MV-4-11 (cell line): ENCODE results near the gene NAALAD2.
"Not testable (repeated sequence)": the region's sequence is repeated elsewhere in the genome, so short reads cannot be mapped to it uniquely, and the experiment has no call there.

Experiments used
- DNase-seq: peaks from one replicate; lab custom pipeline; 2025; lab: John Stamatoyannopoulos, UW

Gene NAALAD2

DNA sequence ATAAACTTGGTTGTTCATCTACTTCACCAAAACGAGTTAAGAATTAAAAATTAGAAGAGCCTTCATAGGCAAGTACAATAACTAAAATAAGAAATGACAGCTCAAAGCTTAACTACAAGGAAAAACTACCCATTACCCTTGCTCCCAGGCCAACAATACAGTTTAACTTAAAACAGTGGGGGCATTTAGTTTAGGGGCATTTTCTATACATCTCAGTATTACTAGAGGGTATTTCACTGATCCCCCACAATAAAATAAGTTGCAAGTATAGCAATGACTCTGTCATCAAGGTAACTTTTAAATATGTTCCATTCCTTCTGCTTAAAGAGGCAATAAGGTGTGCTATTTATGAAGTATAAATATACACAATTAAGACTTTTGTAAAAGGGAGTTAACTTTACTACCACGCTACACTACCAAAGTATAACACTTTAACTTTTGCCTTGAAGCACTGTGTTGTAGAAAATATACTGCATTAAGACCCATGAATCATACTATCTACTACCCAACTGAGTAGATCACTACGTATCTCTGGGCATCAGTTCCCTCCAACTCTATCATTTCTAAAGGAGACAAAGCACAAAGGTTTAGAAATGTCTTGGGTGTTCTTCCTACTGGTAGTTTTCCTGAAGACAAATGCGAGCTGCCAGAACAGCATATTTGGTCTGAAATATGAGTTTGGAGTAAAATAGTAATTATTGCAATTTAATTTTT, 58.6 kb downstream of the NAALAD2 start:
- DNase-seq: no peak

DNA sequence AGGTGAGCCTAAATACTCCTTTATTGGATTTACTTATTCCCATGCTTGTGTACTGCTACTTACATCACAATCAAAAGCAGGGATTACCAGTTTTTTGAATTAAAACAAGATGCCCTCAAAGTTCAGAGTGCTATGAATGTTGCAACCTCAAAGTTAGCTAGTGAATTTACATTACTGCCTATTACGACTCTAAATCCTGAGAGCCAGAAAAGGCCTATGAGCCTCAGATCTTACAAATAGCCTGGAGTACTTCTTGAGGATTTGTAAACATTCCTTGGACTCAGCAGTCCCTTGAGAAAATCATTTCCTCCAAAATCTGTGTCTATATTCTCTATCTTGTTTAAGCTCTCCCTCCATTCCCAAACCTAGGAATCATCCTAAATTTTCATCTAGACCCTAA, 62.9 kb downstream of the NAALAD2 start:
- no peak for DNase-seq

DNA sequence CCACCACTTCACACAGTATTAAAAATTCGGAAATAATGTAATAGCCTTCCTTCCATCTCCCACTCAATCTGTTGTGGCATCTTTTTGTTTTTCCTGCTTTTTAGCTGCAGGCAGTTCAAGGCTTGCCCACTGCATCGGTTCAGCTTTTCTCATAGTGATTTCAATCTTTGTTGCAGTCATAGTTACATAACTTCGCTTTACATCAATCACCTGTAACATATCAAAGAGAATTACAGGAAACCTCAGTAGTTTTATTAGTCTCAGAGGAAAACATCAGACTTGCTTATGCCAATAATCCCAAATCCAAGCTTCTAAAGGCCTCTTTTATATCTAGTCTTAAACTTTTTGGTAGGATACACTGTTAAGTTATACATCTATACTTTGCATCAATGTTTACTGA, 67.9 kb downstream of the NAALAD2 start:
- no peak for DNase-seq

DNA sequence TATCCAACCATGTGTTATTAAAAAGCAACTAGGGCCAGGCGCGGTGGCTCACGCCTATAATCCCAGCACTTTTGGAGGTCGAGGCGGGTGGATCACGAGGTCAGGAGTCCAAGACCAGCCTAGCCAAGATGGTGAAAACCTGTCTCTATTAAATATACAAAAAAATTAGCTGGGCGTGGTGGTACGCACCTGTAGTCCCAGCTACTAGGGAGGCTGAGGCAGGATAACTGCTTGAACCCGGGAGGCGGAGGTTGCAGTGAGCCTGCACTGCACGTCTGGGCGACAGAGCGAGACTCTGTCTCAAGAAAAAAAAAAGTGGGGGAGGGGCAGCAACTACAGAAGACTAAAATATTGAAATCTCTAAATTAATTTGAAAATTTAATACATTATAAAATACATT, 69.9 kb downstream of the NAALAD2 start:
- DNase-seq: no peak

DNA sequence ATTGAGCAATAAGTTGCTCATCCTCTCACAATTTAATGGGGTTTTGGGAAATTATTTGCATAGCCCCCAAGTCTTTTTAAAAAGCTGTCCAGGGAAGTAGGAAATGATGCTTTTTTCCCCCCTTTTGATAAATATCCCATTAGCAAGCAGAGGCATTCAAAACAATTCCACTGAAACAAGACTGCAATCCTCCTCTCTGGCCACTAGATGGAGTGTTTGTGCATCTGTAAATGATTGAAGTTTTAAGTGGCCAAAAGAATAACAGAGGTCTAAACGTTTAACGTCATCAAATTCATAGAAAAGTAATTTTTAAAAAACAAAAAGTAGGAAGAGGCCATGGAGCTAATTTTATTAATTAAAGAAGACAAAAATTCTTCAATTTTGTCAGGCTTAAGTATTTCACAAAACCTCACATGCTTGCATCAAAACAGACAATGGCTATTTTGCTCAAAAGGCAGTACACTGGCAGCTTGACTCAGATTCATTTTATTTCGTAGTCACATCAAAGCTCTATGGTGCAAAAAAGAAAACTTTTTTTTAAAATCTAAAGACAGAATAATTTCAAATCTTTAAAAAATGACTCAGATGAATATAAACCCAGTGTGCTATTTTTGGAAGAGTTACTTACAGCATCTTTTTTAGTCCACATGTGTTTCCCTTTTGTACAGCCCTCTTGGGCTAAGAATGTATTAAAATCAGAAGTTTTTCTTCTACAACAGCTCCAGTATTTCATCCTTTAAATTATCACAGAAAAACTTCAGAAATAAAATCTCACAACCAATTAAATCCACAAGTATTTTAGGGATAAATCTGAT, 70.6 kb downstream of the NAALAD2 start:
- DNase-seq: peak; percentile 29

DNA sequence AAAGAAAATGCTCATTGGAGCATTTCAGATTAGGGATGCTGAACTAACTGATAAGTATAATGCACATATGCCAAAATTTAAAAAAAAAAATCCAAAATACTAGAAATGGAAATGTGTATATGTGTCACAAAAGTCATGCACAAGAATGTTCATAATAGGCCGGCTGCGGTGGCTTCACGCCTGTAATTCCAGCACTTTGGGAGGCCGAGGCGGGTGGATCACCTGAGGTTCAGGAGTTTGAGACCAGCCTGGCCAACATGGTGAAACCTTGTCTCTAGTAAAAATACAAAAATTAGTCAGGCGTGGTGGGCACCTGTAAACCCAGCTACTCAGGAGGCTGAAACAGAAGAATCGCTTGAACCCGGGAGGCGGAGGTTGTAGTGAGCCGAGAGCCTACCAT, 73.5 kb downstream of the NAALAD2 start:
- not testable (repeated sequence) for DNase-seq

DNA sequence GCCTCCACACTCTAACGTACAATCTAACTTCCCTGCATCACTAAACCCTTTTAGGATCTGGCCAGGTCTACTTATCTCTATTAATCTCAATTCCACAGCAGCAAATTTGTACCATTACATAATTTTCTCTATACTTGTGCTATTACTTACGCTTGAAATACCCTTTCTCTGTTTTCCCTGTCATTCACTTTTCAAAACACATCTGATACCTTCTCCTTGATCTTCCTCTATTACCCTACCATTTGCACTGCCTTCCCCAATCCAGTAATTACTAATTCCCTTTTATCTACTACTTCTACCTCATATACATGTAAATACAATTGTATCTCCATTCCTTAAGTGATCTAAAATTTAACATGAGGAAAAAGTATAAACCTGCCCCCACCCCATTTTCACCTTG, 74.4 kb downstream of the NAALAD2 start:
- no peak for DNase-seq

DNA sequence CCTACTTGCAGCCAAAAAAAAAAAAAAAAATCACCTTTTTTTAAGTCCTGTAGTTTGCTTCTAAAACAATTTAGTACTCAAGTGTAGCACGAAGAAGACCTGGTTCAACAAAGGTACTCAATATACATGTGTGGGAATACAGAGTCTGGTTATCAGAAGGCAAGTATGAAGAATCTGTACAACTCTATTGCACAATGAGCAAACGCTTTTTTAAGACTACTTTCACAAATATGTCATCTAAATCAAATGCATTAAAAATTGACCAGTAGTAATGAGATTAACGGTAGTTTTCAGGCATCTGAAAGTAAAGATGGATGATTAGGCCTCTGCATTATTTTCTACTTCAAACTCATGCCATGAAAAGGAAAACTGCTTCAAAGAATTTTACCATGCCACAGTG, 78.9 kb downstream of the NAALAD2 start:
- DNase-seq: no peak

DNA sequence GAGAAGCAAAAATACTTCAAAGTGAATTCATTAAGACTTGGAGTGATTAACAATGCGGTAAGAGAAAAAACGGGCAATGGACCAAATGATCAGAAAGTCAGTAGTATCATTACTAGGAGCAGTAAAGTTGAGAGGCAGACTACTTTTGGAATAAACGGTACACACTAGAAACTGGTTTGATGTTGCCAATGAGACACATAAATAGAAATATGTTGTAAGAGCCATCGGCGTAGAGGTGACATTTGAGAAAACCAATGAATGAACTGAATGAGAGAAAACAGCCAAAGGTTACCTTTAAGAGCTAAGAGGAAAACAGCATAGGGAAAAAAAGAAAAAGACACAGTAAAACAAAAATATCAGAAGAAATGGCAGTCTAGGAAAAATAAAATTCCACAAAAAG, 82.1 kb downstream of the NAALAD2 start:
- DNase-seq: no peak

DNA sequence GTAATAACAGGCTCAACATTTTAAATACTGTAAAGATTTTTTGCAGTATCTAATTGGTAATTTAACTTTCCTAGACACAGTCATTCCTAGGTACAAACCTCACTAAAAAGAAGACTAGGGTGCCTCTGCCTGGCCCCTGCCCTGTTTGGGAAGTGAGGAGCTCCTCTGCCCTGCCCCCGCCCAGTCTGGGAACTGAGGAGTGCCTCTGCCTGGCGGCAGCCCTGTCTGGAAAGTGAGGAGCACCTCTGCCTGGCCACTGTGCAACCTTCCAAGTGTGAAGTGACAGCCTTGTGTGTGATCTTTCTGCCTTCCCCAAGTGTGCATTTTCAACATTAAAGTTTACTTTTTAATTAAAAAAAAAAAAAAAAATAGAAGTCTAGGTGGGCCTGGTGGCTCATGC, 84.1 kb downstream of the NAALAD2 start:
- no peak for DNase-seq

DNA sequence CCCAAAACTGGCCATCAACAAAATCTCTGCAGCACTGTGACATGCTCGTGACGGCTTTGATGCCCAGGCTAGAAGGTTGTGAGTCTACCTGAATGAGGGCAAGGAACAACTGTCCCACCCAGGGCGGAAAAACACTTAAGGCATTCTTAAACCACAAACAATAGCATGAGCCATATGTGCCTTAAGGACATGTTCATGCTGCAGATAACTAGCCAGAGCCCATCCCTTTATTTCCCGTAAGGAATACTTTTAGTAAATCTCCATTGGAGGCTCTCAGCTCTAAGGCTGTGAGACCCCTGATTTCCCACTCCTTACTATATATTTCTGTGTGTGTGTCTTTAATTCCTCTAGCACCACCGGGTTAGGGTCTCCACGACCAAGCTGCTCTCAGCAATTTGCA, 85.0 kb downstream of the NAALAD2 start:
- DNase-seq: no peak

DNA sequence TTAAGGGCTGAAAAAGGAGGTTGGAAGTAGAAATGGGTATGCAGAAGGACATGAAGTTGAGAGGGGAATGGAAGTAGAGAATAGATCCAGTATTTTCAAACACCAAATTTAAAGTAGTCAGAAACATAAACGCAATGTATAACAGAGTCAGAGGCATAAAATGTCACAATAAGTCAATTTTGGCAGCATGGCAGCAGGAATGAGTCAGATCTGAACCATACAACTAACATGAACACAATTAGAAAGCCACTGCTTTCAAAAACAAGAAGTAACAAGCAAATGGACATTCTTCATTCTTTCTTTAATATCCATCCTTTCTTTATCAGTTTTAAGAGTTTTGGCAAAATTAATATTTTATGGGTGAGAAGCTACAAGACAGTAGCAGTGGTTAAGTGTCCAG, 85.9 kb downstream of the NAALAD2 start:
- peak; percentile 64 for DNase-seq

DNA sequence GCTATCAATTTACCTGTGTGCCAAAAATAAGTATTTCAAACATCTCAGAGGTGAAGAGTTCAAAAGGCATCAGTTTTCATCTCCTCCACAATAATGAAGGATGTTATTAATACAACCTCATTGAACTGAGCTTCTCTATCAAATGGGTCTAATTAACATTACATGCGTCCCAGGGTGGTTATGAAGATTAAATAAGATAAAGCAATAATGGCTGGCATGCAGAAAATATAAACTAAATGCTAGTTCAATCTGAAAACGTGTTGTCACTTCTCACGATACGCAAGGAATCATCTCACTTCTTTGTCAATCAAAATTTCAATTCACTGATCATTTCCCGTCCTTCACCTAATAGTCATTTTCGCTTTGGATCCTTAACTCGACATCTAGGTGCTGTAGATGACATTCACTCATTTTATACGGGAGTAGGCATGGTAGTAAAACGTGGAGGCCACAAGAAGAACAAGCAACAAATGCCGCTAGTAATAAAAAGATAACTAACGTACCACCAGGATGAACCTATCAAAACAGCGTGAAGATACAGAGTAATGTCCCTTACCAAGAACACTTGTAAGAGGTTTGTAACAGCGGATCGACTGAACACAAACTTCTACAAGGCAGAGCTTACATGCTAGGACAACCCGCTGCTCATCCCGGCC, 87.5 kb downstream of the NAALAD2 start:
- DNase-seq: peak; percentile 10

DNA sequence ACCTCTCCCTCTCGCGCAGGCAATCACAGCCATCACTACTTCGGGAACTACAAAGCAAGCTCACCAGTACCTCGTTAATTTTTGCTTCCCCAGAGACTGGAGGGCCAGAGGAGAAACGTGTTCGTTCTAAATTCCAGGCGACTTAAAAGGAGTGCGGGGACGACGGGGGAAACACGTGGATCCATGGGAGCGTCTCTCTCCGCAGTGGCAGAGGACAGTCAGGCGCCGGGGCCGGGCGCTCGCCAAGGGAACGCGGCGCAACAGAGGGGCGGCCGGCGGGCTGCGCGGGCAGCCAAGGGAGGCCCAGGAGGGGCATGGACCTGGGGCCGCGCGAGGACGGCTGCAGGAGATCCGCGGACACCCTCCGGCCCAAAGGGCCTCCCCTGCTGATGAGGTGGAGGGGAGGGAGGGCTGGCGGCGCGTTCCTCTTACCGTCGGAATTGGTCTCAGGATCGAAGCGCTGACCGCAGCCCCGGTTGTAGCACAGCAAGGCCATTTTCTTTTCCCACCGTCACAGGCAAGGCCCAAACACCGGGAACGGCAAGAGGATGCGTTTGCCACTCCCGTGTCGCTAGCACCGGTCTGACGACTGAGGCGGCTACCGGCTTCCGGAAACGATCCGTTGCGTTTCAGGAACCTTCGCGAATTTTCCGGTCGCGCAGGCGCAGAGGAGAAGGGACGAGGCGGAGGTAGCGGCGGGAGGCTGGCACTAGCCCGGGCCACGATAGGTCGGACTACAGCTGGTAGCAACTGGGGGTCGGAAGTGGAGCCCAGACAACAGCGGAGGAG, 88.2 kb downstream of the NAALAD2 start, which contains the start of gene CHORDC1:
Gene CHORDC1, minus strand, starts transcription at position 591 of the 789 bp plus-strand sequence. Its CDS starts 95 bp downstream, at position 496.
- peak; percentile 85 for DNase-seq

DNA sequence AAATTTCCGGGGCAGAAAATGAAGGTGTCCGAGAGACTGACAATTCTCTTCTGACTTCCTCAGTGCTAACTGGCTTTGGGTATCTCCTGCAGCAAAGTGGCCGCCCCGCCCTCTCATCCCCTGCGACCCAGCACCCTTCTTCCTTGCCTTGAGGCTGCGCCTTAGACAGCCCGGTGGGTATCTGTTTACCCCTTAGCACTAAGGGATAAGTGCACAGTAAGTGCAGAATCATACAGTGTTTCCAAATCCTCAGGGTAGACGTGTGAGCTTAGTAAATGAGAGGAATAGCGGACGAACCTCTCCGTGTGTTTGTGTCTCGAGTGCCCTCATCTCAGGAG, 88.8 kb downstream of the NAALAD2 start:
- DNase-seq: no peak

DNA sequence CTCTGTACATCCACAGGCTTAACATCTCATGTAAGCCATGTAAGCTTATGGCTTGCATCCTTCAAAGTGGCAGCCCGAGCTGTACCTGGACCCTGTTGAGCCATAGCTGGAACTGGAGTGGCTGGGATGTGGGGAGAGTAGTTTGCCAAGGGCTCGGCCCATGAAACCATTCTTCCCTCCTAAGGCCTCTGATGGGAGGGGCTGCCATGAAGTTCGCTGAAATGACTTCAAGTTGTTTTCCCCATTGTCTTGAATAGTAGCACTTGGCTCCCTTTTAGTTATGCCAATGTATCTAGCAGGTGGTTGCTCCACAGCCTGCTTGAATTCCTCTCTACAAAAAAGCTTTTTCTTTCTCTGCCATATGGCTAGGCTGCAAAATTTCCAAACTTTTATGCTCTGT, 93.6 kb downstream of the NAALAD2 start:
- DNase-seq: no peak

DNA sequence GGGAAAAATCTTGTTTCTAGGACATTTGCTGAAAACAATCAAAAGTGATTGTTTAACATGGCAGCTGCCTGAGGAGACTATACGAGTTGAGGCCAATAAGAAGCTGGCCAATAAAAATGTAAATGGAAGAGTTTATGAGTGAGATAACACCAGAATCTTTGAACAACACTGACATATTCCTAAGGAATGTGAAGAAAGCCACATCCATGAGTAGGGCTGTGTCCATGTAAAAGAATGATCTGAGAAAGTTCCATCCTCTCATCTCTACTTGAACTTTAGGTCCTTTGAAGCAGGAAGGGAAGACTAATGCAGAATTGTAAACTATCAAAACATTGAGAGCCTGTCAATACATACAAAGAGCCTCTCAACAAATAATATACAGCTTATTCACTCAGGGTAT, 95.3 kb downstream of the NAALAD2 start:
- DNase-seq: no peak

DNA sequence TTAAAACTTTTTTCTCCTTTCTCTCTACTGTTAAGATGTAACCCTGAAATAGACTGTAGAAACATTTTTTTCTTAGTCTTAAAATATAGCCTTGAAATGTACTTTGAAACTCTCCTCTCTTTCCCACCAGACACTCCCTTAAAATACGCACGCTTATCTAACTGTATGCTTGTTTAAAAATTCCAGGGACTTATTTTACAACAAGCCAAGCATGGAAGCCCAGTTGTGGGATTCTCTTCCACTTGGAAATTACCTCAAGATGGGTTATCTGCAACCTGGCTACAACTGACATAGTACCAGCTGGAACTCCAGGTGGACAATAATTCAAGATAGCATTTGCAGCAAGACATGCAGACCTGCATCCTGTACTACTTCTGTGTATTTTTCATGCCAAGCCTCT, 100.5 kb downstream of the NAALAD2 start:
- DNase-seq: no peak

DNA sequence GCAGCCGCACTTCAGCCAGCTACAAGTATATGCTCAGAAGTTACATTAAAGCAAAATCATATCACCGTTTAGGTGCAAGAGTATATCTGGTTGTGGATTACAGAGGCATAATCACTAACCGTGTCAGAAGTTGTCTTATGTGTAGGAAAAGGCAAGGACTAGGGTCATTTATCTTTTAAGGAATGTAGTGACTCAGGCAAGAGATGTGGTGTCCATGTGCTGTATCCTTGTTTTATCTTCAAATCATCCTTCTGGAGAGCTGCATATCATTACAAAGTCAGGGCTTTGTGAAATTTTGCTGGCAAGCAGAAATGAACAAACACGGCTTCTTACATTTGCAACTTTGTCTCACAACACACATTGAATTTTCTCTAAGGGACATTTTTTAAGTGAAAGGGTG, 101.1 kb downstream of the NAALAD2 start:
- DNase-seq: no peak

DNA sequence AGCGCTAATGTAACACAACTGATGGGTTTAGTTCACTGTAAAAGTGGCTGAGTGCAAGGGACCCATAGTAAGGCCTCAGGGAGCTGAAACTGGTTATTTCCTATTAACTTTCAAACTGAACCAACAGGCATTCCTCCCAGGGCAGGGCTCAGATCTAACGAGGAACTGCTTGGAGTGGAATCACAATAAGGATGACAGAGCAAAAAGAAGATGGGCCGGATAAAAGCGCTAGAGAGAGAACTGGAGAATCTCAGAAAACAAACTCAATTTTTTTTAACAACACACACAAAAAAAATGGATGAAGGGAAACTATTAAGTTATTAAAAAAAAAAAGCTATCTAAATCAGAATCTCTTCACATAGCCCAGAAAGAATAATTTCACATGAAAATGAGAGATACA, 102.5 kb downstream of the NAALAD2 start:
- no peak for DNase-seq

DNA sequence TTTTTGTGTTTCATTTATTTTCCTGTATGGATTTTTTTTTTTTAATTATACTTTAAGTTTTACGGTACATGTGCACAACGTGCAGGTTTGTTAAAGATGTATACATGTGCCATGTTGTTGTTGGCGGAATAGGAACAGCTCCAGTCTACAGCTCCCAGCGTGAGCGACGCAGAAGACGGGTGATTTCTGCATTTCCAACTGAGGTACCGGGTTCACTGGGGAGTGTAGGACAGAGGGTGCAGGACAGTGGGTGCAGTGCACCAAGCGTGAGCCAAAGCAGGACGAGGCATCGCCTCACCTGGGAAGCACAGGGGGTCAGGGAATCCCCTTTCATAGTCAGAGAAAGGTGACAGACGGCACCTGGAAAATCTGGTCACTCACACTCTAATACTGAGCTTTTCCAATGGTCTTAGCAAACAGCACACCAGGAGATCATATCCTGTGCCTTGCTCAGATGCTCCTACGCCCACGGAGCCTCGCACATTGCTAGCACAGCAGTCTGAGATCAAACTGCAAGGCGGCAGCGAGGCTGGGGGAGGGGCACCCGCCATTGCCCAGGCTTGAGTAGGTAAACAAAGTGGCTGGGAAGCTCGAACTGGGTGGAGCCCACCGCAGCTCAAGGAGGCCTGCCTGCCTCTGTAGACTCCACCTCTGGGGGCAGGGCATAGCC, 105.6 kb downstream of the NAALAD2 start:
- not testable (repeated sequence) for DNase-seq

DNA sequence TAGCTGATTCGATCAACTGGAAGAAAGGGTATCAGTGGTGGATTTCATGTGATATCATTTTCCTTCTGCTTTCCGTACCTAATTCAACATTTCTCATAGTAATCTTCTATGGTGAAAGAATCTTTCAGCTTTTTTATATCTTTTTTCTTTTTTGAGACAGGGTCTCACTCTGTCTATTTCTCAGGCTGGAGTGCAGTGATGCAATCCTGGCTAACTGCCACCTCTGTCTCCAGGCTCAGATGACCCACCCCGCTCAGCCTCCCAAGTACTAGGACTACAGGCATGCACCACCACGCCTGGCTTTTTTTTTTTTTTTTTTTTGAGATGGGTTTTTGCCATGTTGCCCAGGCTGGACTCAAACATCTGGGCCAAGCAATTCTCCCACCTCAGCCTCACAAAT, 107.0 kb downstream of the NAALAD2 start:
- DNase-seq: no peak
